Embryonic facial prominence (tissue), 1 donor: ENCODE data around the gene OCA2.

Source experiments
- DNase-seq: peaks from one replicate; pipeline ENCODE4 v3.0.0-alpha.2; 2016; ENCODE audit errors: extremely low spot score

The OCA2 gene

DNA sequence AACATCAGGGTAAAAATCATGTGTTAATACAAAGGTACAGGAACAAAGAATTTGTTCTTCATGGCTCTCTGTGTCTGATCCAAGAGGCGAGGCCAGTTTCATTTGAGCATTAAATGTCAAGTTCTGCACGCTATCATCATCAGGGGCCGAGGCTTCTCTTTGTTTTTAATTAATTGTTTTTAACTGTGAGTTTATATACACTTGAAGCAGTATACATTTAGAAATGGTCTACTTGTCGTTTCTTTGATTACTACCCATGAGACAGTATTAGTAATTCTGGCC is 21.2 kb upstream of the OCA2 start:
- DNase-seq: no peak

DNA sequence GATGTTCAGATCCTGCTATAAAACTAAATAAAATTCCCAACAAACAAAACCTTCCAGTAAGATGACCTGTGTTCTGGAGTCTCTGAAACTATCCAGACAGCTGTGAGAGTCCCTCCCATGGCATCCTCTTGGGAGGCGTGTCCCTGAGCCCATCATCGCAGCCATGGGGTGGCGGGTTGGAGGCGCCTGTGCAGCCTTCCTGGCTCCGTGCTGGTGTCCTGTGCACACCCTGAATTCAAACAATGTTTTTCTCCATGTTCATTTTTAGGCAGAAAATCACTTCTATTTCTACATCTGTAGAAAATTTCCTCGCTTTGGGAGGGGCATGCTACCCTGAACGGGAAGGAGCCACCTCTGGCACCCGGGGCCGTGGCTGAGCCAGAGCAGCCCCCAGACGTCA is 19.4 kb upstream of the OCA2 start:
- no peak for DNase-seq

DNA sequence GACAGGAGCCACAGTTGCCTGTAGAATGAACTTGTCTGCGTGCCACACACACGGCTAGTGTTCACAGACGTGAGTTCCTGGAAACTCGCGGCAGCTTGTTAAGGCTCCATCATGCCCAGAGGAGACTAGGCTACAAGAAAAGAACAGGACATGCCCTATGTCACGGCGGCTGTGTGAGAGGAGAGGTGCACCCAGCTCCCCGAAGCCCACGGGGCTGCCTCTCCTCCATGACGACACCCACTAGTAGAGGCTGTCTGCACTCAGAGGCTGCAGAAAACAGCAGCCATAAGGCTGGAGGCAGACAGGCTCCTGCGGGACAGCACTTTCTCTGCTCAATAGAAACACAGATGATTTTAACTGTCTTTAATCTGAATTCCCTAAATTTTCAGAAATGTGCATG is 19.0 kb upstream of the OCA2 start:
- no peak for DNase-seq

DNA sequence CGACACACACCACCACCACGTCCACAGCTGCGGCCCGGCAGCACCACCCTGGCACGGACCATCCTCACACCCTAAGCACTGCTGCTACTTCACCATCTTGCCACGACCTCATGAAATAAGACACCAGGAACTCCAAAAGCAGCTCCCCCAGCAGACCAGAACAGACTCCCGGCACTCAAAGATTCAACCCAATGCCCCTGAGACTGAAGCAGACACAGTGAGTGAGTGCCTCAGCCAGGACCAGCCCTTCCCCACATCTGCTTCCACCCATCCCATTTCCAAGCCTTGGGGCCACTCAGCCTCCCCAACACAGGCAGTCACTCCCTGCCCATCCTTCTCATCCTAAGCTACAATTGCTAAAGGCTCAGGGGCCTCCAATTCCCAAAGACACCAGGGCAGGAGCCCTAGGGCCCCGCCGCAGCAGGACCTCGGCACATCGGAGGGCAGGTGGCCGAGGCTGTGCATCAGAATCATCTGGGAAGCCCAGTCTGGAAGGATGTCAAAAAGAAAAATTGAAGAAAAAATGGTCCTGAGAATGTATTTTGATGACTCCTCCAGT is 18.4 kb upstream of the OCA2 start:
- DNase-seq: no peak

DNA sequence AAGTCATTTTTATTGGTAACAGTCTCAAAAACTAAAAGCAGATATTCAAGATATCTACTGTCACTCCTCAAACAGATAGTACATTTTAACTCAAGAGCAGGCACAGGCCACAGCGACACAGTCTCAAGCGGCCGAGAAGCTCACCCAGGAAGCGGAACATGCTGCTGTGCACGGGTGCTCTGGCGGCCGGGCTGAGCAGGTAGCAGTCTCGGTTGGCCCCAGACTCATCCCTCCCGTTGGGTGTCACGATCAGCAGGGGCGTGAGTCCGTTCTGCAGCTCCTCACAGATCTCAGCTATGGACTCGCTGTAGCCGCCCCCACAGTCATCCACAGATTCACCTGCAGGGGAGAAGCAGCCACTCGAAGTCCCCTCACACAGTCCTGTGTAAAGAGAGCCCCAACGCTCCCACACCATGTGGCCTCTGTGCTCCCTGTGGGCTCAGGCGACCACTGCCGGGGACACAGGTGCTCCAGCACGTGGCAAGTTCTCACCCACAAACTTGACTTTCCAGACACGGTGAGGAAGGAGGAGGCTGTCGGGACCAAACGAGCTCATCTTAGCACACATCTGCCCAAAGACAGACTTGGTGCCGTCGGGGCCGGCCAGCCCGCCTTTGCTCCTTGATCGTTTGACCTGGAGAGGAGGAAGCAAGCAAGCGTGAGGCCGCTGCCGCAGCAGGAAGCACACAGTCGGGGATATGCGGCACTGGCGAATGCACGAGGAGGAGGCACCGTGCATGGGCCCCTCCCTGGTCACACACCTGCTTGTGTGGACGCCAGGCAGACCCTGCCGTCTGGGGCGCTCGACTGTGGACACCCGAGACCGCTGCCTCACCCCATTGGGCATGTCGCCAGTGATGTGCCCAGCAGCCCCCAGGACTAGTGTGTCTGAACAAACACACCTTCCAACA is 17.7 kb upstream of the OCA2 start:
- no peak for DNase-seq

DNA sequence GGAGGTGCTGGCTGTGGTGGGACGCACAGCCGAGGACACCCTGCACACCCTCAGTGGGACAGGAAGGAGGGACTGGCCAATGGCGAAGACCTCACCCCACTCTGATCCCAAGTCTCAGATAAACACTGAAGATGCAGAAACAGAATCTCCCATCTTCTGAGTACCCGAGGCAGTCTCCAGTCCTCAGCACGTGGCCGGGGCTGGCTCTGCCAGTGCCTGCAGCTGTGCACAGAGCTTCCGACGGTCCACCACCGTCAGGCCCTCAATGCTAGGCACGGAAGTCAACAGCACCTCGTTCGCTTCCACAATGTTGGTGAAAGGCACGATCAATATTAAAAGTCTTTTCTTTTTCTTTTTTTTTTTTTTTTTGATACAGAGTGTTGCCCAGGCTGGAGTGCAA is 16.8 kb upstream of the OCA2 start:
- DNase-seq: no peak

DNA sequence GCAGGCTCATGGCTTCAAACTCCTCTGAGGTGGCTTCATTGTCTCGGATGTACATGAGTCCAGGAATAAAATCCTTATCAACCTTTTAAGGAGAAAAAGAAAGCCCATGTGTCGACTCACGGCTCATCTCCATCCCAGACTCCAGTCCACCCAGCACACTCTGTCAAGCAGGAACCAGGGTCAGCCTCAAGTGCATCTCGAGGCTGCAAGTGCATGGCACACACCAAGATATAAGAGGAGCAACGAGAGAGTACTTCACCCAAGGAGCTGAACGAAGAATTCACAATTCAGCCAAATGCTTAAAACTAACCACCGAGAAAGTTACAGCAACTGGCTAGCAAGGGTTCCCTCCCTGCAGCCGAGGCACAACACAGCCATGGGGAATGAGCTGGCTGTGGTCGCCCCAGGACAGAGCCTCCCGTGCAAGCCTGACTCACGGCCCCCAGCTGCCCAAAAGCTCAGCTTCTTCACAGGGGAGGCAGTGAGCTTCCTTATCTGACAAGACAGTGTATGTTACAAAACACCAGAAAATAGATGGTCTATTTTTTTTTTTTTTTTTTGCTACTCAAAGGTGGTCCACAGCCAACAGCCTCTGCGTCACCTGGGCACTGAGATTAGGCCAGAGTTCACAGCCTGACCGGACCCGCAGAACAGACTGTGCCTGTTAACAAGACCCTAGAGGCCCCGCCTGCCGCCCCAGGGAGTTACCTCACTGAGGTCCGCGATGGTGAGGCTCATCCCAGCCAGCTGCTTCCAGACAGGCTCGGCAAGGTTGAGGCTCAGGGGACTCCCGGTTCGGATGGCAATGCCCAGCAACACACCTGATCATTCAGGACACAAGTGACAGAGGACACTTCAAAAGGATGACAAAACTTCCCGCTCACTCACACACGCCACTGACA is 15.9 kb upstream of the OCA2 start:
- no peak for DNase-seq

DNA sequence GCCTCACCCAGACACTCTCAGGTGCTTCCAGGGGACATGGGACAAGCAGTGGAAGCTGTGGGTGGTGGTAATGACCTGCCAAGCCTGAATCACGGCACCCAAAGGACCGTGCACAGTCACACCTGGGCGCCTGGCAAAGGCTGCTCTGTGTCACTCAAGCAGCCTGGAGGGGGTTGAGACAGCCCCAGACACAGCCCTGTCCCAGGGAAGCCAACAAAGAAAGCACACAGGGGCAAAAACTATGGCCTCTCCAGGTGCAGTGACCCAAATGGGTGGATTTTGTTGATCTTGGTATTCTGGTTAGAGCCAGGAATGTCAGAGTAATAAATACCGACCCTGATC is 15.0 kb upstream of the OCA2 start:
- DNase-seq: no peak

DNA sequence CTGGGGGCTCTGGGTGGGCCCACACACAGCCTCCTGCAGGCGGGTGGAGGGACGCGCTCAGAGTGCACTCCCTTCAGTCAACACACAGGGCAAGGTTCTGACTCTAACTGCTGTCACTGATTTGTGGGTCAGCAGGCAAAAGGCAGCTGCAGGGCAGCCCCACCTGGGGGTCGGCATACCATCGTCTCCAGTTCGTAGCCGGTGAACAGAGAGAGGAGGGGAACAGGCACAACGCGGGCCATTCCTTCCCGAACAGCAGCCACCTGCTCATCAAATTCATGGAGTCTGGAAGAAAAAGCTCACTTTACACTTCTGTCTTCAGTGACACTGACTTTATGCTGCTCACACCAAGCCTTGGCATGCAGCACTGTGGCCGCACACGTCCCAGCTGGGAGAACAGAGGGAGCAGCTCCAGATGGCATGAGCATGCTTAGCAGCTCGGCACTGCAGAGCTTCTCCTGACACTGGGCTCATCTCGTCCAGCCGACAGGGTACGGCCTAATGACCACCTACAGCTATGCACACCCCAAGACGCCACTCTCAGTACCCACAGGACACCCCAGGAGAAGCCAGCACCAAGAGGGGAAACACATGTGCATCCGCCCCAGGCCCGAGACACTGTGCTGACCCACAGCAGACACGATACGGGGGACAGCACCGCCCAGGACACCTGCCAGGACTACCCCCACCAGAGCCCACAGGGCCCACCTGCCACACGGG is 14.4 kb upstream of the OCA2 start:
- no peak for DNase-seq

DNA sequence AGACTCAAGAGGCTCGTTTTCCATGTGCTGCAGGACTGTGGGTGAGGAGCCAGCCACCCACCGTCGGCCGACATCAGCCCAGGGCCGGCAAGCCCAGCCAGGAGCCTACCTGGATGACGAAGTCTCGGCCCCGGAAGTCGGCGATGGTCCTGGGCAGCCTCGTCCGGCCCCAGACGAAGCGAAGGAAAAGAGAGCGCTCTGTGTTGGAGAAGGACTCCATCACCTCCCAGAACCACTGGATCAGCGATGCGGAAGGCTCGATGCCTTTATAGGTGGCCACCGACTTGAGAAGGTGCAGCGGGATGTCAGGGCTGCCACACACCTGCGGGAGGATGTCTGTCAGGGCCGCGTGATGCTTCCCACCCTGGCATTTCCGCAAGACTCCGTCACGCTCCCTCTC is 13.8 kb upstream of the OCA2 start:
- no peak for DNase-seq

DNA sequence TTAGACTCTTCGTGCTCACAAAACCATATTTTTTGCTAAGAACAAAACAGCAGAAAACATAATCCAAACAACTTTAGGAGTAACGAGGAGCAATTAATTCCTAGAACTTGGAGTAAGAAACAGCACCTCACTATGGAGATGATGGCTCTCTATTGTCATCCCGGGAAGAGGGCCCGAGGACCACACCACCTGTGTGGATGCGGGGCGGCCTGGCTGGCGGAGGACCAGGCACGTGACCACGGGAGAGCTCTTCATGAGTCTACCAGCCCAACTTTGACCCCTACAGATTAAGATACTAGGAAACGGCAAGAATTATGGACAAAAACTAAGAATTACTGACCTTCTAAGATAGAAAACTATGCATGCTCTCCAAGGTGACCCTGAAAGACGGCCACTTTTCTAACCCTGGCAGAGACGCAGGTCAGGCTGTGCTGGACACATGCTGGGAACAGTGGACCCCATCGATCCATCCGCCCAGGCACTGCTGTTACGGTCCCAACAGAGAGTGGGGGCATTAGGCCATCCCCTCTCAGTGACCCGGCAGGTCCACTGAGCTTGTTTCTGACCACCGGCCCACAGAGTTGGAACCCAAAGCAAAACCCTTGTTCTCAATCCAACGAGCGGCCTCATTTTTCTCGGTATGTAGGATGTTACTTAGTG is 13.1 kb upstream of the OCA2 start:
- DNase-seq: no peak

DNA sequence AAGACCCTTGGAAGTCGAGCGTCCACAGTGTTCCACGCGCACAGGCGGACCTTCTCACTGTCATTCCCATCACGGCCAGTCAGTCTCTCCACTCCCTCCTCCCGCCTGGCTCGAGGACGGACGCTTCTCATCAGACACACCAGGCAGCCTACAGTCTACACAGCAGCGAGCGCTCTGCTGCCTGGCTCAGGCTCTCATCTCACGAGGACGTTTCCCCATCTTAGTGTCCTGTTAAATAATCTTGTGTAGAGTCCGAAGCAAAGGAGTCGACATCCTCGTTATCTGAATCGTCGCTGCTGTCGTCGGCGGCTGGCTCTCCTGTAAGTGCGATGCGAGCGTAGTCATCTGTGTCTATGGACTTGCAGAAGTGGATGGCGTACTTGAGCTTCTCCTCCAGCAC is 12.4 kb upstream of the OCA2 start:
- DNase-seq: no peak

DNA sequence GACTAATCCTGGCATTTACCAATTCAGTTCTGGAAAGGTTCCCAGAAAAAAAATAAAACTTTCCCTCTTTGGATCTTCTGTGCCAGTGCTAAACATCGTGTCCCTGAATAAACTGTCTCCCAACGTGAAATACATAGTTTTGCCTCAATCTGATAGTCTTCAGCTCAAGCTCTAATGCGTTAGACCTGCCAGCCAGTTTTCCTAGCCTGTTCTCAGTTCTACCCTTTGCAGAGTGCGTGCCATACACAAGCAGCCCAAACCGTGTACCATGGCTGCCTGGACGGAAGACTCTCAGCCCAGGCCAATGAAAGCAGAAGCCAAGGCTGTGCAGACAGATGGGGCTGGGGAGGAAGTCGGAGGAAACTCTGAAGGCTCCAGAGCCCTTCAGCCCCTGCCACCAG is 11.4 kb upstream of the OCA2 start:
- DNase-seq: no peak

DNA sequence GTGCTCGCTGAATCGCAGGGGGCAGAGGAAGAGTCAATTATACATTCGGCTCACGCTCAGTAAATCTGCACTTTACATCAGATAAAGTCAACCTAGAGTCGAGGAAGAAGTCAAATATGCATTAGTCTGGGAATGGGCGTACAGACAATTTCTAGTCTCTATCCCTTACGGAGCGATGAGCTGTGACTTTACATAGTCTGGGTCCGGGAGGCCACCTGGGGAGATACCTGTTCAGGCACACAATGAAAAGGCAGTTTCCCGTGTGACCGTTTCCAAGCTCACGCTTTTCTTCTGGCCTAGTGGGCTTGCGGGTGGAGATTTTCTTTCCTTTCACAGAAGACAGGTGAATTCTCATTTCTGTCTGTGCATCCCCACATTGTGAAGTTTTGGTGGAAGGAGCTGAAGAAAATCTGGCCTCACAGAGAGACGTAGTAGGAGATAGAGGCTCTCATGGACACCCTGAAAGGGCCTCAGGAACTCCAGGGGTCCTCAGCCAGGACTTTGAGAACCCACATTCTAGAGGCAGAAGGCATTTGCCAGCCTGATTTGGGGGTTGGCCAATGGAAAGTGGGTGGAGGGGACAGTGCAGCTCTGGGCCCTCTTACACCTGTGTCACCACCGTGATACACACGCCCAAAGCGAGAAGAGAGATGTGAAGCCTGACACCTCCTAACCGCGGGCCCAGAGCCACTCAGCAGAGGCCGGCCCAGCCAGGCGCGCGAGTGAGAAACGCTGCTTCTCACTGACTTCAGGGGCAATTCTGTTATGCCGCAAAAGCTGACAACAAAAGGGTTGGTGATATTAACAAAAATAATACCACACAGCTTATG is 10.7 kb upstream of the OCA2 start:
- no peak for DNase-seq

DNA sequence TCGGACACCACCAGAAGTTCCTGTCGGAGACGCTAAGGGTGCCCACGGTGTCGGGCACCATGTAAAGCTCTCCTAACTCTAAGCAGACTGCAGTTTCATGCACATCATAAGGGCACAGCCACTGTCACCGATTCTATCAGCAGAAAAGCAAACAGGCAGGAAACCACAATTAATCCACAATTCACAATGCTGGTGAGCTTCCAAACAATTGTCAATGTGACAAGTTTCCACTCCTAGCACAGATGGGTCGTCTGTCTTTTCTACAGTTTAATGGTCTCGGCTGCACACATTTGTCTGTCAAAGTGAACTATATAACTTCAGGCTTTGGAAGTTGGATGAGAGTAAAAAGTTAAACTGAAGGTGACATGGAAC is 8.8 kb upstream of the OCA2 start:
- DNase-seq: no peak

DNA sequence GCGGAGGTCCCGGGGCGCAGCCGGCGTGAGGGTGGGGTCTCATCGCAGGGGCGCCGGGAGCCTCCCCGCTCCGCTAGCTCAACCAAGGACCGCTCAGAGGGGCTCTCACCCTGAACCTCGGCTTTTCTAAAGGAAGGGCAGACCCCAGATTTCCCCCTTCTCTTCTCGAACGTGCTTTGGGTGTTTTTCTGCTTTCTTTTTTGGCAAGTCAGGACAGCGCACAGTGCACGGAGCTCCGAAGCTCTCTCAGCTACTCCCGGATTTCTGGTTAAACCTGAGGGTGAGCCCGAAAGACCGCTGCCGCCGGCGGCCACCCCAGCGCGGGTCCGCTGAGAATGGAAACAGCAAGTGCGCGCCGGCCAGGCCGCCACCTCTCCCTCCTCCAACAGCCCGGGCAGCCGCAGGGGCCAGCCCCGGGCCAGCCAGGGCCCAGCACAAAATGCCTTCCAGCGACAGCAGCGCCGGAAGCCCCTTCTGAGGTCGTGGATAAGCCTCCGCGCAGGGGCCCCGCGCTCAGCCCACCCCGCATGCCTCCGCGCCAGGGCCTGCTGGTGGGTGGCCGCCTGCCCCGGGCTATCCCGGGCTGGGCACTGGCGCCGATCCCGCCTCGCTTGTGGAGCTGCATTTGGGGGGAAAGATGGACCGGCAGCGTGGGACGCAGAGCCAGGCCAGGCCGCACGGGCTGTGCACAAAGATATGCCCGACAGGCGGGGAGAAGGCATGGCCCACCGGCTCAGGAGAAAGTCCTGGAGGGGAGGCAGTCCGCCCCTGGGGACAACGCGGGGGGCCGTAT is 8.2 kb upstream of the OCA2 start:
- no peak for DNase-seq

DNA sequence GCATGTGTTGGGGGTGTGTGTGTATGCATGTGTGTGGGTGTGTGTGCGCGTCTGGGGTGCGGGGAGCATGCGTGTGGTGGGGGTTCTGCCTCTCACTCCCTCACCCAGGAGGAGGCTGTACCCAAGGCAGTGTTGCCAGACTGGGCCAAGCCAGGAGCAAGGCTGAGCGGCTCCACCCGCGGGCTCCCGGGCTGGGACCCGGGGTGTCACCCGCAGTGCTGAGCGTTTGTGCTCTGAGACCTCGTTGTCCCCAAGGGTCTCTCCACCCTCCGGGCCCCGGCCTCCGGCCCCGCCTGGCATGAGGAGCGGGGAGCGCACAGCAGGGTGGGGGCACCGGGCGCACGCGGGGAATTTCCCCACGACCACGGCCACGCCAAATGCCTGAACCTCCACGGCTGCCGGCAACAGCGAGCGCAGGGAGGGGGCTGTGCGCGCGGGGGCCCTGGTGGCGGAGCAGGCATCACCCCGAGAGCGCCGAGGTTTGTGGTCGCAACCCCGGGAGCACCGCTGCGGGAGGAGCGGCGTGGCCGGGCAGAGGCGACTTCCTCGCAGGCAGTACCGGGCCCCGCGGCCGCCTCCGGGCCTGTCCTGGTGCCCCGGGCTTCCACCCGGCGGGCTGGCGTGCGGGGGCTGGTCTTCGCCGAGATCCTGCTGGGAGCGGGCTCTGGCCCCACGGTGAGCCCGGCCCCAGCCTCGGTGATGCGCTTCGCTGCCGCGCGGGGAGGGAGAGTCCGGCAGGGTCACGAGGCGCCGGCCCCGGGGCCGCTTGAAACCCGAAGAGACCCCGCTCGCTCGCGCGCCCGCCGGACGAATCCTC is 7.4 kb upstream of the OCA2 start:
- no peak for DNase-seq

DNA sequence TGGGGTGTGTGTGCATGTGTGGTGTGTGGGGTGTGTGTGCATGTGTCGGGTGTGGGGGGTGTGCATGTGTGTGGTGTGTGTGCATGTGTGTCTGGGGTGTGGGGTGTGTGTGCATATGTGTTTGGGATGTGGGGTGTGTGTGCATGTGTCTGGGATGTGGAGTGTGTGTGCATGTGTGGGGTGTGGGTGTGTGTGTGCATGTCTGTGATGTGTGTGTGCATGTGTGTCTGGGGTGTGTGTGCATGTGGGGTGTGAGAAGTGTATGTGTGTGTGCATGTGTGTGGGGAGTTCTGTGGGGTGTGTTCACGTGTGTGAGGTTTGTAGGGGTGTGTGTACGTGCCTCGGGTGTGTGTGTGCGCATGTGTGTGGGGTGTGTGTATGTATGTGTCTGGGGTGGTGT is 6.7 kb upstream of the OCA2 start:
- no peak for DNase-seq

DNA sequence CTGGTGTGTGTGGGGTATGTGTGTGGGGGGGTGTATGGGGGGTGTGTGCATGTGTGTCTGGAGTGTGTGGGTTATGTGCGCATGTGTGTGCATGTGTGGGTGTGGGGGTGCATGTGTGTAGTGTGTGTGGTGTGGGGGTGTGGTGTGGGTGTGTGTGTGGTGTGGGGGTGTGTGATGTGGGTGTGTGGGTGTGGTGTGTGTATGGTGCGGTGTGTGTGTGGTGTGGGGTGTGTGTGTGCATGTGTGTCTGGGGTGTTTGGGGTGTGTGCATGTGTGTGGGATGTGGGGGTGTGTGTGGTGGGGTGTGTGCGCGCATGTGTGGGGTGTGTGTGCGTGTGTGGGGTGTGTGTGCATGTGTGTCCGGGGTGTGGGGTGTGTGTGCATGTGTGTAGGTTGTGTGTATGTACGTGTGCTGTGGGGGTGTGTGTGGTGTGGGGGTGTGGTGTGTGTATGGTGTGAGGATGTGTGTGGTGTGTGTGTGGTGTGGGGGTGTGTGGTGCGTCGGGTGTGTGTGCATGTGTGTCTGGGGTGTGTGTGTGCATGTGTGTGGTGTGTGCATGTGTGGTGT is 6.2 kb upstream of the OCA2 start:
- no peak for DNase-seq
